Body of pancreas (tissue), 4 donors: ENCODE data around the gene KLF1.

Experiments used
- POLR2A ChIP-seq, 3 donors: fragments of 450-650 bp; IDR thresholded peaks; one replicate each; pipeline ENCODE4 v1.6.1; 2016; ENCODE audit warnings: antibody characterized with exemption in 3 of 3, mild to moderate bottlenecking in 2 of 3
- TF ChIP-seq, protein P1 (sequence below), 7 experiments: fragments of 450-650 bp in 4 of 7; fragments of 200-600 bp in 3 of 7; sonication (generic) in 3 of 7; IDR thresholded peaks; one replicate each; pipeline ENCODE4 v1.5.1; 2016 to 2019; ENCODE audit warnings: antibody characterized with exemption in 7 of 7

DNA sequence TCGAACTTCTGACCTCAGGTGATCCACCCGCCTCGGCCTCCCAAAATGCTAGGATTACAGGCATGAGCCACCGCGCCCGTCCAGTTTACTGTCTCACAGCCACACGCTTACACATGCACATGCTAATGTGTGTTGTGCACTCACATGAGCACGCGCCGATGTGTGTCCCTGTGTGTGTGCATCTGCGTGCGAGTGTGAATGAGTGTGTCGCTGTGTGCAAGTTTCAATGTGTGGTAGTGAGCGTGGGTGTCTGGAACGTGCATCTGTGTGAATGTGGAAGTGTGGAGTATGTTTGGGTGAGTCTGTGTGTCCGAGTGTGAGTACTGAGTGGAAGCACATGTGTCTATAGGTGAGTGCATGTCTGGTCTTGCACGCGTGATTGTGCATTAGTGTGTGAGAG lies 44.5 kb downstream of the KLF1 start:
- TF ChIP-seq, protein P1, sequence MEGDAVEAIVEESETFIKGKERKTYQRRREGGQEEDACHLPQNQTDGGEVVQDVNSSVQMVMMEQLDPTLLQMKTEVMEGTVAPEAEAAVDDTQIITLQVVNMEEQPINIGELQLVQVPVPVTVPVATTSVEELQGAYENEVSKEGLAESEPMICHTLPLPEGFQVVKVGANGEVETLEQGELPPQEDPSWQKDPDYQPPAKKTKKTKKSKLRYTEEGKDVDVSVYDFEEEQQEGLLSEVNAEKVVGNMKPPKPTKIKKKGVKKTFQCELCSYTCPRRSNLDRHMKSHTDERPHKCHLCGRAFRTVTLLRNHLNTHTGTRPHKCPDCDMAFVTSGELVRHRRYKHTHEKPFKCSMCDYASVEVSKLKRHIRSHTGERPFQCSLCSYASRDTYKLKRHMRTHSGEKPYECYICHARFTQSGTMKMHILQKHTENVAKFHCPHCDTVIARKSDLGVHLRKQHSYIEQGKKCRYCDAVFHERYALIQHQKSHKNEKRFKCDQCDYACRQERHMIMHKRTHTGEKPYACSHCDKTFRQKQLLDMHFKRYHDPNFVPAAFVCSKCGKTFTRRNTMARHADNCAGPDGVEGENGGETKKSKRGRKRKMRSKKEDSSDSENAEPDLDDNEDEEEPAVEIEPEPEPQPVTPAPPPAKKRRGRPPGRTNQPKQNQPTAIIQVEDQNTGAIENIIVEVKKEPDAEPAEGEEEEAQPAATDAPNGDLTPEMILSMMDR (IDR thresholded peaks at IDR 0.05) = no peak
- no peak for TF ChIP-seq POLR2A (IDR thresholded peaks at IDR 0.05)
